NOMO-1 treated with DMSO at 0.1 percent for 48 hours (cell line): Measurements from ENCODE around the gene LRRN3.

Experiments
- DNase-seq: peaks from one replicate; lab custom pipeline; 2025; ENCODE audit not compliant: unreplicated experiment; lab: John Stamatoyannopoulos, UW

Gene LRRN3

DNA sequence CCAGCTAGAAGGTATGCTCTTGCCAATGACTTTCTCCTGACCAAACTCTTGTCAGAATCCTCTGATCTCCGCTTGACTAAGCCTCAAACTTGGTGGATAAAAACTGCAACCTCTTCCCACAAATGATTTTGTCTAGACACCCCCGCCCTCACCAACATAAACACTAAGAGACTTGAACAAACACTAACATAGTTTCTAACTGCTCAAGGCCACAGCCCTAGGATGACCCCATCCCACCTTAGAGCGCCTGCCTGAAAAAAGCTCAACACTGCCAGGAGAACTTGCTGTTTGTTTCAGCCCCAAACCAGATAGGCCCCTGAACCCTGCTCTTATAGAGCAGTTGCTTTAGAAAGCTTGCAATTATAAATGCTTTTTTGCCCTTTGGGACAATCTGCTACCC is 71.8 kb downstream of the LRRN3 start:
- no peak for DNase-seq

DNA sequence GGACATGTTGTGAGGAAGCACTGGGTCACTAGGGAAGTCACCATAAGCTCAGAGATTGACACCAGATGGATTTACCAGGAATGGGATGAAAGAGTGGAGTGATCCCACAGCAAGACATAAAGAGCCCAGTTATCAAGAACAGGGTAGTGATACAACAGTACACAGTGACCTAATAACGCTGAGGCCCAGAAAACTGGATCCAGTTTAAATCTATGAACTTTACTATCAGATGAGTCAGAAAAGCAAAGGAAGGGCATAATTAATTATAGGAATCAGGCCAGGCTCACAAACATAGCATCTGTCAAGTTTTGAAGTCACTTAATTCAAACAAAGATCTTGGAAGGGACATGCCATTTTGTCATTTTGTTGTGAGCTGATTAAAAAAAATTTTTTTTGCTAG is 73.5 kb downstream of the LRRN3 start:
- no peak for DNase-seq

DNA sequence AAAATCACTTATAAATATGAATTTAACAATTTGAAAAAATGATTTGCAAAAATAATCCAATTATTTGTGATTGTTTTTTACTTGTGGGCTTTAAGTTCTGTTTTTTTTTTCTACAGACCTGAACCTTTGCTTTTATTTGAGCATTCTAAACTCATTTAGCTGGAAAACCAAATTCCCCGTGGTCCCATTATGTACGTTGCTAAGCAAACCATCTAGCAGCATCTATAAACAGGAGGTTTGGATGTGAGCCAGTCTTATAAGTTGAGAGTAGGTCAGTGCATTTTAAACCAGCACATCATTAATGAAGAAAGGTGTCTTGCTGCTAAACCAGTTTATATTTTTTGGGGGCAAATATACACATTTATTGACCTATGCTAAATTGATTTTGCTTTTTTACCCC is 77.3 kb downstream of the LRRN3 start:
- DNase-seq: no peak

DNA sequence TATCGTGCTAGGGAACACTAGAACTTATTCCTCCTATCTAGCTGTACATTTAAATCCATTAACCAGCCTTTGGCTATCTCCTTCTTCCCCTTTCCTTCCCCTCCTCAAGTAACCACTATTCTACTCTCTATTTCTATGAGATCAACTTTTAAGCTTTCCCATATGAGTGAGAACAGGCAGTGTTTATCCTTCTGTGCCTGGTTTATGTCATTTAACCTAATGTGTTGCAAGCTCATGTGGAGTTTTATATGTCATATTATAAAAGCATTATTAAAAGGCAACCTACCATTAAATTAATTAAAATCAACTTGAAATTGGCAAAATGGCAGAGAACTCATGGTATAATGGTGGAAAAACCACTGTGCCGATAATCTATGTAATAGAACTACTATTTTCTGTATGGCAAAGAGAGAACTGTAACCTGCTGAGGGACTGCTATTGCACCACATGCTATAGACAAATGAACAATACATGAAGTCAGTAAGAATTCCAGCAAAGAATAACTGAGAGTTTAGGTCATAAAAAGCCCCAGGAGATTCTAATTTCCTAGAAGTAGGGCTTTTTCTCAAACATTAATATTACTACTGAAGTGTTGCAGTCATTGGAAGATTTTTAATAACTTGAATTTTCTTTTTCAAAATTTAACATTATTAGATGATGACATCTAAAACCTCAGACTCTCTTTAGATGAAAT is 81.8 kb downstream of the LRRN3 start:
- DNase-seq: no peak

DNA sequence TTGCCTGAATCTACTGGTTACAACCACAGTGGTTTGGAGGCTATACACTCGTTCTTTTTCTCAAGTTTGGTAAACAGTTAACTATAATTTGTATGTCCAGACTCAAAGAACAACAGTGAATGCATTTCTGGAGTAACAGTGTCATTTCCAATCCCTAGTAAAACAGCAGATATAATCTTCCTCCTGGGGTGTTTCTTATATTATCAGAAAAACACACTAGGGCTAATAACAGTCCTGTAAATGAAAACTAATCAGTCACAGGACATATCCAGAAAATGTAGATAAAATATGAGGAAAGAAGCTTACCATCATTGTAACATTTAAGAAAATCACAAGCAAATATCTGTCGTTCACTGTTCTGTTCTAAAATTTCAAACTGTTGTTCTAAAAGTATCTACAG is 82.6 kb downstream of the LRRN3 start:
- DNase-seq: no peak

DNA sequence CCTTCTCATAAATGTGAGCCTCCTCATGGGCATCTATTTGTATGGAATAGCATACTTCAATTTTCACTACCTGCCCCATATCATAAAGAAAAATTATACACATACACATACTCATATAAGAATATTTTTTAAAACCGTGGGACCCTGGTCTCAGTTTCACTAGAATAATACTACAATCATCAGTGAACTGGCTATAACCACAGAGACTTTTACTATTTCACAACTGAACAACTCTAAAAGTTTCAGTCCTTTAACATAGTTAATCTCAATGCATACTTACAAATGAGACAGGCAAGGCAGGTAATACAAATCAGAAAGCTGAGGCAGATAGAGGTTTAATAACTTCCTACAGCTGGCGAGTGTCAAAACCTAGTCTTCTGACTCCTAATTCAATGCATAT is 83.1 kb downstream of the LRRN3 start:
- DNase-seq: no peak

DNA sequence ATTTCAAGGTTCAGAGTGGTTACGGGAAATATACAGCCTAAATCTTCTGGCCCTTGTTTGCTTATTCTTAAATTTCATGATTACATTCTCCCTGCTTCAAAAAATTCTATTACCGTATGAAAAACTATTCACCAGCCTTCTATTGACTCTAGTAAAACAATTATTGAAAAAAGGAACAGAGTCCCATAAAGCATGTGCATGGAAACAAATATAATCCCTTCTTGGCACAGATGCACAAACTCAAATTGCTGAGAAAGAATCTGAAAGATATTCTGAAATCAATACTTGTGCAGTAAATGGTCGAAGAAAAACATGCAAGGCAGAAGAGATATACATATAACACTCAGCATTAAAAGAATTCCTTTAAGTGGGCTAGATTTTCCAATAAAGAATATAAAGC is 83.6 kb downstream of the LRRN3 start:
- DNase-seq: no peak
